Vagina (tissue), 2 donors: ENCODE data around the gene RASAL3.

ENCODE experiments used
- CTCF ChIP-seq, 3 experiments: fragments of 450-650 bp in 2 of 3; fragments of 200-600 bp in 1 of 3; sonication (generic) in 1 of 3; IDR thresholded peaks; one replicate each; pipeline ENCODE4 v1.5.1; 2017 to 2019; ENCODE audit warnings: antibody characterized with exemption in 3 of 3, mild to moderate bottlenecking in 2 of 3, moderate library complexity in 2 of 3
- POLR2A ChIP-seq, 2 donors: fragments of 450-650 bp; IDR thresholded peaks; one replicate each; pipeline ENCODE4 v1.6.1; 2017; ENCODE audit warnings: antibody characterized with exemption in 2 of 2, mild to moderate bottlenecking in 2 of 2, moderate library complexity in 2 of 2

GRCh38 chr19:15475611-15476010, 11.3 kb upstream of the RASAL3 start:
- no peak for TF ChIP-seq CTCF (IDR thresholded peaks at IDR 0.05)
- no peak for TF ChIP-seq POLR2A (IDR thresholded peaks at IDR 0.05)
